IMR-90 (cell line): ENCODE measurements around the gene MAML3. TPM values are rescaled to one million over a fixed set of nuclear protein-coding genes. Genes with fewer than 3 reads are reported as not detected.

Experiments used
- ATAC-seq: fragments of 200-7000 bp; cut with Tn5 transposase; 2 replicates; pipeline ENCODE4 v1.9.1; 2020; ENCODE audit warnings: low read depth, mild to moderate bottlenecking, moderate library complexity
- BruUV-seq: library from RNA; stranded (reverse); fragments of 400-500 nt; replicated peaks from 2 replicates; lab custom pipeline; 2021; lab: Mats Ljungman, UMichigan
- CTCF ChIA-PET: fragments of 300-600 bp; formaldehyde crosslinking; extraction: SDS; loops from one replicate; lab custom pipeline; 2021; ENCODE audit warnings: antibody characterized with exemption; lab: Yijun Ruan, JAX
- POLR2A ChIA-PET: fragments of 300-600 bp; sonication (Branson Sonifier 250); formaldehyde crosslinking; loops from one replicate; lab custom pipeline; 2022; ENCODE audit warnings: antibody characterized with exemption; ENCODE audit not compliant: unreplicated experiment; lab: Charles Lee
- DNase-seq: peaks from one replicate; pipeline ENCODE4 v3.0.0; 2013
- H2AFZ ChIP-seq: replicated peaks from 2 replicates; pipeline ENCODE3; 2013; ENCODE audit warnings: low read length, mild to moderate bottlenecking; ENCODE audit not compliant: poor library complexity
- H2AK5ac ChIP-seq: 2 replicates; pipeline ENCODE4 v1.6.1; 2013; ENCODE audit warnings: low read depth, low read length, inconsistent platforms
- H2AK9ac ChIP-seq: replicated peaks from 2 replicates; pipeline ENCODE3; 2013; ENCODE audit warnings: mild to moderate bottlenecking, low read depth, low read length, moderate library complexity; ENCODE audit not compliant: poor library complexity
- H2BK120ac ChIP-seq: 2 replicates; pipeline ENCODE4 v1.6.1; 2013; ENCODE audit warnings: low read depth, low read length, inconsistent platforms
- H2BK15ac ChIP-seq: 3 replicates; pipeline ENCODE4 v1.6.1; 2013; ENCODE audit warnings: low read depth, low read length, inconsistent platforms
- H2BK20ac ChIP-seq: 2 replicates; pipeline ENCODE4 v1.6.1; 2013; ENCODE audit warnings: low read depth, mild to moderate bottlenecking, inconsistent platforms, low read length, moderate library complexity
- H2BK5ac ChIP-seq: 2 replicates; pipeline ENCODE4 v1.6.1; 2013; ENCODE audit warnings: mild to moderate bottlenecking, low read depth, low read length, inconsistent platforms; ENCODE audit not compliant: poor library complexity, severe bottlenecking
- H3K14ac ChIP-seq: replicated peaks from 2 replicates; pipeline ENCODE4 v1.6.1; 2013; ENCODE audit warnings: low read depth, low read length, inconsistent platforms
- H3K18ac ChIP-seq: 2 replicates; pipeline ENCODE4 v1.6.1; 2013; ENCODE audit warnings: low read depth, low read length, control low read depth
- H3K23ac ChIP-seq: 2 replicates; pipeline ENCODE4 v1.6.1; 2013; ENCODE audit warnings: low read depth, low read length, inconsistent platforms
- H3K27ac ChIP-seq: 2 replicates; pipeline ENCODE4 v1.5.1; 2013; ENCODE audit warnings: mild to moderate bottlenecking, control low read depth, low read length; ENCODE audit not compliant: insufficient read depth
- H3K27me3 ChIP-seq: 2 replicates; pipeline ENCODE4 v1.6.1; 2013; ENCODE audit warnings: low read length; ENCODE audit not compliant: control insufficient read depth, insufficient read depth
- H3K36me3 ChIP-seq: 2 replicates; pipeline ENCODE4 v1.6.1; 2013; ENCODE audit warnings: low read length, mixed read lengths; ENCODE audit not compliant: control insufficient read depth, insufficient read depth
- H3K4ac ChIP-seq: 2 replicates; pipeline ENCODE4 v1.6.1; 2013; ENCODE audit warnings: low read depth, low read length, inconsistent platforms
- H3K4me1 ChIP-seq: 2 replicates; pipeline ENCODE4 v1.6.1; 2013; ENCODE audit warnings: low read length, mixed read lengths; ENCODE audit not compliant: control insufficient read depth, insufficient read depth
- H3K4me2 ChIP-seq: 2 replicates; pipeline ENCODE4 v1.6.1; 2013; ENCODE audit warnings: low read depth, mild to moderate bottlenecking, control low read depth, low read length, moderate library complexity
- H3K4me3 ChIP-seq: 2 replicates; pipeline ENCODE4 v1.5.1; 2013; ENCODE audit warnings: low read depth, mild to moderate bottlenecking, control low read depth, low read length, moderate library complexity; ENCODE audit not compliant: insufficient read depth
- H3K56ac ChIP-seq: 2 replicates; pipeline ENCODE4 v1.6.1; 2013; ENCODE audit warnings: low read length, inconsistent platforms; ENCODE audit not compliant: insufficient read depth; ENCODE audit errors: extremely low read depth
- H3K79me1 ChIP-seq, 2 experiments: 2 replicates each; pipeline ENCODE4 v1.6.1; 2013; ENCODE audit warnings: low read length in 2 of 2, inconsistent platforms in 1 of 2, low read depth in 1 of 2
- H3K9ac ChIP-seq: 2 replicates; pipeline ENCODE4 v1.6.1; 2013; ENCODE audit warnings: low read depth, low read length, control low read depth
- H3K9me1 ChIP-seq: 2 replicates; pipeline ENCODE4 v1.6.1; 2013; ENCODE audit warnings: low read length, inconsistent platforms; ENCODE audit not compliant: insufficient read depth
- H3K9me3 ChIP-seq: 2 replicates; pipeline ENCODE4 v1.6.1; 2013; ENCODE audit warnings: low read length; ENCODE audit not compliant: control insufficient read depth, insufficient read depth
- H4K20me1 ChIP-seq: 2 replicates; pipeline ENCODE4 v1.6.1; 2013; ENCODE audit warnings: low read length, inconsistent platforms; ENCODE audit not compliant: insufficient read depth
- H4K5ac ChIP-seq: 2 replicates; pipeline ENCODE4 v1.6.1; 2013; ENCODE audit warnings: mild to moderate bottlenecking, low read depth, low read length, control low read depth
- H4K8ac ChIP-seq, 2 experiments: 2 replicates each; pipeline ENCODE4 v1.6.1; 2013; ENCODE audit warnings: low read depth in 2 of 2, low read length in 2 of 2, control low read depth in 1 of 2, inconsistent platforms in 1 of 2
- H4K91ac ChIP-seq: 2 replicates; pipeline ENCODE4 v1.6.1; 2013; ENCODE audit warnings: low read depth, low read length, inconsistent platforms; ENCODE audit not compliant: insufficient read depth
- MAFK ChIP-seq: IDR thresholded peaks from 2 replicates; pipeline ENCODE4 v1.6.1; 2012; ENCODE audit warnings: low read depth, low read length, improper control_type of control experiment
- NFE2L2 ChIP-seq: fragments of 150-350 bp; IDR thresholded peaks from 2 replicates; pipeline ENCODE4 v1.6.1; 2016; ENCODE audit warnings: low read depth, mild to moderate bottlenecking, low read length
- POLR2A ChIP-seq: IDR thresholded peaks from 2 replicates; pipeline ENCODE4 v1.6.1; 2012; ENCODE audit warnings: mild to moderate bottlenecking, low read depth, low read length
- RCOR1 ChIP-seq: IDR thresholded peaks from 2 replicates; pipeline ENCODE4 v1.6.1; 2012; ENCODE audit warnings: mild to moderate bottlenecking, low read length, improper control_type of control experiment; ENCODE audit not compliant: insufficient replicate concordance
- WGBS, 2 experiments: methylation state at CpG; one replicate each; pipeline versions ENCODE4 v1.1.5 to v1.1.7; 2013; ENCODE audit warnings: missing lambda C conversion rate in 2 of 2; ENCODE audit not compliant: insufficient read length in 1 of 2; ENCODE audit errors: extremely low coverage in 2 of 2; 5-methylcytosine and 5-hydroxymethylcytosine counted together
- dilution Hi-C: fragments of 300-500 bp; cut with HindIII; formaldehyde crosslinking; loops from one replicate; pipeline ENCODE4 v1.14.3; 2018; ENCODE audit warnings: low sequenced_read_pairs; ENCODE audit not compliant: unreplicated experiment
- in situ Hi-C: fragments of 300-500 bp; cut with MboI; formaldehyde crosslinking; loops from 3 replicates; pipeline ENCODE4 v1.14.3; 2019; ENCODE audit warnings: low sequenced_read_pairs, inconsistent platforms, mixed read lengths
- intact Hi-C: fragments of 100-400 bp; cut with micrococcal nuclease; formaldehyde crosslinking; loops from 2 replicates; pipeline ENCODE4 v1.10.0; 2022
- polyA plus RNA-seq, 3 experiments: library from polyadenylated mRNA; depleted of rRNA; stranded (reverse); fragments of >200 nt; gene quantifications; 2 replicates each; pipeline ENCODE4 v1.2.3, GENCODE V29; 2012; ENCODE audit warnings: low replicate concordance in 1 of 3
- total RNA-seq: library from RNA; depleted of rRNA; stranded (reverse); fragments of >200 nt; gene quantifications from 2 replicates; pipeline ENCODE4 v1.2.3, GENCODE V29; 2012

The MAML3 gene
- total and polyA plus RNA-seq, 2 of the 4 experiments (the other 2 are of a cell fraction), result 0.90 to 1.7 TPM

GRCh38 chr4:139779691-139780090 lies 374.3 kb downstream of the MAML3 start:
- dilution Hi-C loops, result no loop called here
- intact Hi-C loops, result no loop called here
- ATAC-seq, result no peak

More at GRCh38 chr4:139779691-139780090, 374.3 kb downstream of the MAML3 start:
- H2BK15ac ChIP-seq, result no peak overlapping the region
- H3K36me3 ChIP-seq, result no peaks in the 10 kb centered on the region
- no TSS peak for BruUV-seq
- H3K27me3 ChIP-seq, result no peaks in the 10 kb centered on the region
- 90% methylated on average over 4 of the region's 9 CpGs; no CpG with 5 or more reads in 1 of the 2 experiments for WGBS, 2 experiments
- no peak overlapping the region for H3K27ac ChIP-seq
- in situ Hi-C loops, result no loop called here
- H2BK5ac ChIP-seq, result no peak overlapping the region
- H3K4me1 ChIP-seq, result no peaks in the 10 kb centered on the region
- no peak overlapping the region for H3K23ac ChIP-seq
- no peak overlapping the region for H2AK9ac ChIP-seq
- H2AFZ ChIP-seq, result no peak overlapping the region
- POLR2A ChIA-PET, result no interaction called here
- H3K4me3 ChIP-seq, result no peak overlapping the region
- no peak for TF ChIP-seq RCOR1
- no peak for TF ChIP-seq NFE2L2
- TF ChIP-seq MAFK, result no peak
- TF ChIP-seq POLR2A, result no peak
- no peak overlapping the region for H3K14ac ChIP-seq
- no peaks in the 10 kb centered on the region for H4K20me1 ChIP-seq
- H2AK5ac ChIP-seq, result no peak overlapping the region
- CTCF ChIA-PET, result no interaction called here
- no peak overlapping the region for H2BK20ac ChIP-seq
- no peak overlapping the region for H3K4ac ChIP-seq
- H3K9me3 ChIP-seq, result no peaks in the 10 kb centered on the region
- H3K4me2 ChIP-seq, result no peak overlapping the region
- H3K56ac ChIP-seq, result no peak overlapping the region
- H3K18ac ChIP-seq, result no peak overlapping the region
- no peak overlapping the region for H3K9ac ChIP-seq
- no peaks in the 10 kb centered on the region for H3K9me1 ChIP-seq
- no peak overlapping the region for H4K91ac ChIP-seq
- DNase-seq, result no peak
- no peak overlapping the region for H4K5ac ChIP-seq
- H3K79me1 ChIP-seq, result no peaks in the 10 kb centered on the region
- no peak overlapping the region for H2BK120ac ChIP-seq
- H4K8ac ChIP-seq, result no peak overlapping the region
